Left lung (tissue), 10 donors: ENCODE results near the gene CCDC85C. TPM values are rescaled to one million over a fixed set of nuclear protein-coding genes. Genes with fewer than 3 reads are reported as not detected.

Experiments used
- ATAC-seq: fragments of 200-7000 bp; cut with Tn5 transposase; one replicate; pipeline ENCODE4 v1.9.1; 2020; ENCODE audit warnings: moderate library complexity
- DNase-seq, 4 donors: peaks; one replicate each; pipeline ENCODE4 v3.0.0-alpha.2; 2013 to 2020
- H3K27ac ChIP-seq, 2 donors: fragments of 200-600 bp; sonication (generic) in 1 of 2; one replicate each; pipeline versions ENCODE4 v1.5.0 to v1.8.0; 2020 to 2021
- H3K27me3 ChIP-seq, 2 donors: fragments of 200-600 bp; sonication (generic) in 1 of 2; one replicate each; pipeline versions ENCODE4 v1.5.0 to v1.8.0; 2020 to 2021
- H3K36me3 ChIP-seq, 2 donors: fragments of 200-600 bp; sonication (generic) in 1 of 2; one replicate each; pipeline versions ENCODE4 v1.5.0 to v1.8.0; 2020 to 2021
- H3K4me1 ChIP-seq, 2 donors: fragments of 200-600 bp; one replicate each; pipeline ENCODE4 v1.8.0; 2021
- H3K4me3 ChIP-seq, 2 donors: fragments of 200-600 bp; sonication (generic) in 1 of 2; one replicate each; pipeline versions ENCODE4 v1.5.0 to v1.8.0; 2020 to 2021; ENCODE audit warnings: mild to moderate bottlenecking in 1 of 2
- H3K9me3 ChIP-seq, 2 donors: fragments of 200-600 bp; sonication (generic) in 1 of 2; one replicate each; pipeline versions ENCODE4 v1.5.0 to v1.8.0; 2020 to 2021
- CTCF ChIP-seq, 2 donors: fragments of 200-600 bp; sonication (generic) in 1 of 2; IDR thresholded peaks; one replicate each; pipeline versions ENCODE4 v1.5.0 to v1.8.0; 2021; ENCODE audit warnings: antibody characterized with exemption in 2 of 2
- intact Hi-C, 2 donors: fragments of 100-400 bp; cut with DNase I; formaldehyde crosslinking; loops; one replicate each; pipeline versions ENCODE4 v1.11.2 to v1.14.2; 2022
- polyA plus RNA-seq, 6 donors: library from polyadenylated mRNA; unstranded; fragments of 120-200 nt; gene quantifications; one replicate each; pipeline ENCODE4 v1.2.1, GENCODE V29; 2013; ENCODE audit not compliant: insufficient read length in 6 of 6
- total RNA-seq, 2 donors: library from RNA; stranded (reverse); fragmentation: NEBNext Ultra II Directional; extraction: Animal tissue kit (Norgen Biotek cat#: 25700); gene quantifications; one replicate each; pipeline ENCODE4 v1.2.1, GENCODE V29; 2021
- donor health status: DM: no; HTN: yes; CAD: no.
- donor health status: DM: no; HTN: no; CAD: no.

CCDC85C gene
- total and polyA plus RNA-seq, 8 donors = 6.3 to 19.0 (median 13.2) TPM

GRCh38 chr14:99649219-99649618, 45.2 kb upstream of the CCDC85C start:
- no peak for TF ChIP-seq CTCF (IDR thresholded peaks at IDR 0.05)
- intact Hi-C loops = no loop called here
- DNase-seq (peak in 1 of 4 donors; percentile 20), ATAC-seq (no peak)
- Histone ChIP-seq H3K27me3 (peaks cover 0 to 36% of the 10 kb centered on the region in 2 donors), H3K4me3 (no peak overlapping the region), H3K4me1 (peaks cover 3 to 10% of the 10 kb centered on the region in 2 donors), H3K36me3 (no peaks in the 10 kb centered on the region), H3K9me3 (no peaks in the 10 kb centered on the region), H3K27ac (no peak overlapping the region)

DNA sequence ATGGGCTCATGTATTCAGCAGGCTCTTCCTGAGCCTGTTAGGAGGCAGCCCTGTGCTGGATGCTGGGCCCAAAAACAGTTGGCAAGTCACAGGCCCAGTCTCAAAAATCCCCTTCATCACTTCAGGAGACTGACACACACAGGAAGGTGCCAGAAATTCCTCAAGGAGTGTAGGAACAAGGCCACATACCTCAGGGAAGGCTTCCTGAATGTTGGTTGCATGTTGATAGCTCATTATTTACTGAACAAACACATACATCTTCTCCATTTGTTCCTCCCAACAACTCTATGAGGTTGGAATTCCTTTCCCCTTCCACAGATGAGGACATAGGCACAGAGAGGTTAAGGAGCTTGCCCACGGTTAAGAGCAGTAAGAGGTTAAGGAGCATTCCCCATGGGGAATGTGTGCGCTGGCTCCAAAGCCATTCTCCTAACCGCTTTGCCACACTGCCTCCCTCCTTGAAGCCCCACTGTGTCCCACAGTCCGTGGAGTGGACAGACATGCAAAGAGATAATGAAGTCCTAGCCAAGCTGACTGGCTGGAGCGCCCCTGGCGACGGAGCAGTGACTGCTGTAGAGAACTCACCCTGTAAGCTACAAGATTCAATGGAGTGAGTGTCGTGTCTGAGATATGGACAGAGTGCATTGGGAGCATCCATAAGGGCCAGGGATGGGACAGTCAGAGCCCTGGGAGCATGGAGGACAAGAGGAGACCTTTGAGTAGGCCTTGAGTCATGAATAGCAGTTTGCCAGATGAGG, 44.2 kb upstream of the CCDC85C start:
- H3K4me3 ChIP-seq = no peak overlapping the region
- H3K27ac ChIP-seq = no peak overlapping the region
- intact Hi-C loops = no loop called here
- peaks cover 3 to 10% of the 10 kb centered on the region in 2 donors for H3K4me1 ChIP-seq
- DNase-seq (peak in 1 of 4 donors; percentile 44), ATAC-seq (no peak)
- TF ChIP-seq CTCF (IDR thresholded peaks at IDR 0.05) = no peak
- no peaks in the 10 kb centered on the region for H3K36me3 ChIP-seq
- H3K27me3 ChIP-seq = peaks cover 0 to 42% of the 10 kb centered on the region in 2 donors
- H3K9me3 ChIP-seq = no peaks in the 10 kb centered on the region

DNA sequence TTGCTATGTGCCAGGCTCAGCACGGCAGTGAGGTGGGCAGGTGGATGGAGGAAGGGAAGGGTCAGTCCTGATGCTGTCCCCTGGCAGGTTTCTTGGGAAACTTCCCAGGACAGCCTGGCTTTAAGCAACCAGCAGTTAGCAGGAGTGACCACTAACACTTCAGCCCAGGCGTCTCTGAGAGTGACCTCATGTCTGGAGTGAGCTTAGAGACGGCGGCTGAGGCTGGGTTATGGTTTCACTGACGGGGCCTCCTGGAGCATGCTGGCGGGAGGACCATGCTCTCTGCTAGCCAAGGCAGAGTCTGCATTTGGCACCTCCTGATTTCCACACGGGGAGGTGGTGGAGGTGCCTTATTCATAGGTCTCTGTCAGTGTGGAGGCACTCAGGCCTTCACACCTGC, 43.4 kb upstream of the CCDC85C start:
- H3K9me3 ChIP-seq = no peaks in the 10 kb centered on the region
- H3K4me3 ChIP-seq = no peak overlapping the region
- H3K27ac ChIP-seq = no peak overlapping the region
- H3K27me3 ChIP-seq = peaks cover 0 to 42% of the 10 kb centered on the region in 2 donors
- ATAC-seq (no peak), DNase-seq (peak in 1 of 4 donors; percentile 39)
- no peak for TF ChIP-seq CTCF (IDR thresholded peaks at IDR 0.05)
- H3K4me1 ChIP-seq = peaks cover 3 to 10% of the 10 kb centered on the region in 2 donors
- intact Hi-C loops = no loop called here
- no peaks in the 10 kb centered on the region for H3K36me3 ChIP-seq

DNA sequence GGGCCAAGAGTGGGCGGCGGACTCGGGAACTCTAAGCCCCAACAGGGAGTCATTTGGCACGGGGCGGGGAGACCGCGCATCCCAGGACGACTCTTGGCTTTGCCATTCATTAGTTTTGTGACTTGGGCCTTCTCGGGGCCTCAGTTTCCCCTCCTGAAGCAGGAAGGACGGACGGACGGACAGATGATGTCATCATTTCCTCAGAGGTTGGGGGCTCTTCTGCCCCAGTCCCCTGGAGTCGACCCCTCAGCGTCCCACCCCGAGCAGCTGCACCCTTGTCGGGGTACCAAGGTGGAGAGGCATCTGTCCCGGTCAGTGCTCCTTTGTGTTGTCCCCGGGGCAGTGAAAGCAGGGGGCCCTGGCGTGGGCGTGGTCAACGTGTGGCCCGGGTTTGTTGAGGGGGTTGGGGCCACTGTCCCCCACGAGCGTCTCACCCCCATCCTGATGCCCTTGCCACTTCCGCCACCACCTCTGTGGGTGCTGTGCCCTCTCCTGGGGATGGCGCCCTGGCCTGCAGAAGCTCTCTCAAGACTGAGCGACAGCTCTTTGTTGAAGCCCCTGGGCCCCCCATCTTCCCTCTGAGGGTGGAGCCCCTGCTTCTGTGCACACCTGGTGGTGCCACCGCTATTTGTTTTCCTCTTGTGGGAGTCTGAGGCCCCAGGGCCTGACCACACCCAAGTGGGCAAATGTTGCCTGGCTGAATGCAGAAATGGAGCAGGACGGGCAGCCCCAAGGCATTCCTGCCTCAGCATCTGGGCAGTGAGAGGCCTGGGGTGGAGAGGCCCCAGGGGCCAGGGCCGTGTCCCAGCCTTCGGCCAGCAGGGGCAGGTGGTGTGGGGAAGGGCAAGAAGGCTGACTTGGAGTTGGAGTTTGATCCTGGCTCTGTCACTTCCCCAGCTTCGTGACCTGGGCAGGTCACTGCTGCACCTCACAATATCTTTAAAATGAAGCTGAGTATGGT, 41.8 kb upstream of the CCDC85C start:
- Histone ChIP-seq H3K4me1 (peaks cover 3 to 10% of the 10 kb centered on the region in 2 donors), H3K9me3 (no peaks in the 10 kb centered on the region), H3K36me3 (no peaks in the 10 kb centered on the region), H3K27ac (no peak overlapping the region), H3K27me3 (peaks cover 0 to 42% of the 10 kb centered on the region in 2 donors), H3K4me3 (peak overlapping the region; percentile 33 to 39)
- intact Hi-C loops = no loop called here
- no peak for TF ChIP-seq CTCF (IDR thresholded peaks at IDR 0.05)
- ATAC-seq (no peak), DNase-seq (peak in 1 of 4 donors; percentile 48)
